ENCODE measurements around the gene THSD7A.

DNA sequence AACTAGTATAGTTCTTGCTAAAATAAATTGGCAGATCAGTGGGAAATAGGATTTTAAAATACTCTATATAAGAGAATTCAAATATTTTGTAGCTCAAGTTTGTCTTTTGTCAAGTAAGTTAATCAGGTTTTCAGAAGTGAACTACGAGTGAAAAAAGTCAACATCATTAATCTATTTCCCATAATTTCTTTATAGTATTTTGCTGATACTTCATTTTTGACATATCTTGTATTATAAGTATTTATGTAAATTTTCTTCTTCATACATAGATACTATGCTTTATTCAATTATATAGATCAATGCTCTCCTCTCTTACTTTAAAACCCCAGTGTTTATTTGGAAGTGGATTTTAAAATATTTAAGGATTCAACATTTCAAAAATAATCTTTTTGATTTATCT, 360.7 kb downstream of the THSD7A start:
- no peak for TF ChIP-seq FOXP2 (optimal IDR thresholded peaks at IDR 0.05; ENCODE audit: borderline replicate concordance, extremely low read depth, extremely low read length, insufficient read depth)
- TF ChIP-seq TAF1 (IDR thresholded peaks at IDR 0.05; ENCODE audit: borderline replicate concordance, insufficient read depth, low read length), result no peak
- TF ChIP-seq POLR2AphosphoS5 (IDR thresholded peaks at IDR 0.05; ENCODE audit: low read depth, low read length), result no peak
